Measurements from ENCODE around the gene EEF1A1.

Gene EEF1A1

GRCh38 chr6:73505142-73505541 is 15.7 kb downstream of the EEF1A1 start:
- DNase-seq (ENCODE audit: low read depth): no peak

- no peak for DNase-seq (ENCODE audit: low read depth)
Measured at GRCh38 chr6:73504160-73504559, 16.7 kb downstream of the EEF1A1 start.

- DNase-seq (ENCODE audit: low read depth): no peak
Measured at GRCh38 chr6:73503027-73503772, 17.6 kb downstream of the EEF1A1 start.

- no peak for DNase-seq (ENCODE audit: low read depth)
Measured at GRCh38 chr6:73497915-73498314, 22.9 kb downstream of the EEF1A1 start.

- DNase-seq (ENCODE audit: low read depth): no peak
Measured at GRCh38 chr6:73491377-73491776, 29.5 kb downstream of the EEF1A1 start.

- DNase-seq (ENCODE audit: low read depth): no peak
Measured at GRCh38 chr6:73487473-73487872, 33.4 kb downstream of the EEF1A1 start.

GRCh38 chr6:73484438-73484837 is 36.4 kb downstream of the EEF1A1 start:
- DNase-seq (ENCODE audit: low read depth): no peak

GRCh38 chr6:73481969-73482368 is 38.9 kb downstream of the EEF1A1 start:
- no peak for DNase-seq (ENCODE audit: low read depth)

- no peak for DNase-seq (ENCODE audit: low read depth)
Measured at GRCh38 chr6:73477407-73477806, 43.4 kb downstream of the EEF1A1 start.

GRCh38 chr6:73476723-73477122 is 44.1 kb downstream of the EEF1A1 start:
- no peak for DNase-seq (ENCODE audit: low read depth)

- DNase-seq (ENCODE audit: low read depth): no peak
Measured at GRCh38 chr6:73471686-73472290, 49.0 kb downstream of the EEF1A1 start.

Data from stimulated activated CD8-positive, alpha-beta memory T cell treated with anti-CD3 and anti-CD28 coated beads, Interleukin-12 subunit alpha, Interleukin-12 subunit beta, amount 100 ng/mL, for 4 hours (primary cell).